Stomach (tissue), 4 donors: ENCODE results near the gene MKLN1.

Experiments
- EP300 ChIP-seq: sonication (generic); formaldehyde crosslinking; IDR thresholded peaks from one replicate; pipeline ENCODE4 v1.6.1; 2017; ENCODE audit warnings: antibody characterized with exemption
- POLR2A ChIP-seq, 4 donors: fragments of 450-650 bp; IDR thresholded peaks; one replicate each; pipeline ENCODE4 v1.6.1; 2016; ENCODE audit warnings: antibody characterized with exemption in 4 of 4, control low read depth in 2 of 4, mild to moderate bottlenecking in 1 of 4, moderate library complexity in 1 of 4
- POLR2AphosphoS5 ChIP-seq, 3 donors: sonication (generic); formaldehyde crosslinking; IDR thresholded peaks; one replicate each; pipeline ENCODE4 v1.6.1; 2016; ENCODE audit warnings: antibody characterized with exemption in 3 of 3
- TF ChIP-seq, protein P1 (sequence below), 7 experiments: fragments of 450-650 bp in 4 of 7; fragments of 200-600 bp in 3 of 7; sonication (generic) in 3 of 7; IDR thresholded peaks; one replicate each; pipeline ENCODE4 v1.5.1; 2016 to 2019; ENCODE audit warnings: antibody characterized with exemption in 7 of 7, control low read depth in 2 of 7, mild to moderate bottlenecking in 1 of 7

DNA sequence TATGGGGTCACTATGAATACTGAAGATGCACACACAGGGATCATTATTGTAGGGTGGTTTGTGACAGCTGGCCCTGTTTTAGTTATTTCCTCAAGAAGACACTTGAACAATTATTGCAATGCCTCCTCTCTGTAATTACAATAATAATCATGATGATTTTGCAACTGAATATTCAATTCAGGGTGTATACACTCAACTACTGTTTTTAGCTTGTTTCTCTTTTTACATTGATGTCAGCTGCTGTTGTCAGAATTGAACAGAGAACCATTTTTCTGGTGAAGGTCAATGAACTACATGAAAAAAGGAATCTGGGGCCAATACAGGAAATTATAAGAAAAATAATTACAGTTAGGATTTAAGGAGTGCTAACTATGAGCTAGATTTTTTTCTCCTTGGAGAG, 28.6 kb upstream of the MKLN1 start:
- TF ChIP-seq, protein P1, sequence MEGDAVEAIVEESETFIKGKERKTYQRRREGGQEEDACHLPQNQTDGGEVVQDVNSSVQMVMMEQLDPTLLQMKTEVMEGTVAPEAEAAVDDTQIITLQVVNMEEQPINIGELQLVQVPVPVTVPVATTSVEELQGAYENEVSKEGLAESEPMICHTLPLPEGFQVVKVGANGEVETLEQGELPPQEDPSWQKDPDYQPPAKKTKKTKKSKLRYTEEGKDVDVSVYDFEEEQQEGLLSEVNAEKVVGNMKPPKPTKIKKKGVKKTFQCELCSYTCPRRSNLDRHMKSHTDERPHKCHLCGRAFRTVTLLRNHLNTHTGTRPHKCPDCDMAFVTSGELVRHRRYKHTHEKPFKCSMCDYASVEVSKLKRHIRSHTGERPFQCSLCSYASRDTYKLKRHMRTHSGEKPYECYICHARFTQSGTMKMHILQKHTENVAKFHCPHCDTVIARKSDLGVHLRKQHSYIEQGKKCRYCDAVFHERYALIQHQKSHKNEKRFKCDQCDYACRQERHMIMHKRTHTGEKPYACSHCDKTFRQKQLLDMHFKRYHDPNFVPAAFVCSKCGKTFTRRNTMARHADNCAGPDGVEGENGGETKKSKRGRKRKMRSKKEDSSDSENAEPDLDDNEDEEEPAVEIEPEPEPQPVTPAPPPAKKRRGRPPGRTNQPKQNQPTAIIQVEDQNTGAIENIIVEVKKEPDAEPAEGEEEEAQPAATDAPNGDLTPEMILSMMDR (IDR thresholded peaks at IDR 0.05) = no peak
- TF ChIP-seq POLR2AphosphoS5 (IDR thresholded peaks at IDR 0.05) = no peak
- no peak for TF ChIP-seq POLR2A (IDR thresholded peaks at IDR 0.05)
- TF ChIP-seq EP300 = no peak
